GM18526 (cell line): Measurements from ENCODE around the gene CEP44.

Experiments used
- POLR2A ChIP-seq: IDR thresholded peaks from 3 replicates; pipeline ENCODE4 v1.6.1; 2011; ENCODE audit not compliant: insufficient read length; ENCODE audit errors: extremely low read depth

CEP44 gene

DNA sequence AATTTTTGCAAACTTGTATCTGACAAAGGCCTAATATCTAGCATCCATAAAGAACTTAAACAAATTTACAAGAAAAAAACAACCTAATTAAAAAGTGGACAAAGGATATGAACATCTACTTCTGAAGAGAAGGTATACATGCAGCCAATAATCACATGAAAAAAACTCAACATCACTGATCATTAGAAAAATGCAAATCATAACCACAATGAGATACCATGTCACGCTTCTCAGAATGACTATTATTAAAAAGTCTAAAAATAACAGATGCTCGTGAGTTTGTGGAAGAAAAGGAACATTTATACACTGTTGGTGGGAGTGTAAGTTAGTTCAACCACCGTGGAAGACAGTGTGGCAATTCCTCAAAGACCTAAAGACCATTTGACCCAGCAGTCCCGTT, 24.0 kb downstream of the CEP44 start:
- TF ChIP-seq POLR2A: no peak

DNA sequence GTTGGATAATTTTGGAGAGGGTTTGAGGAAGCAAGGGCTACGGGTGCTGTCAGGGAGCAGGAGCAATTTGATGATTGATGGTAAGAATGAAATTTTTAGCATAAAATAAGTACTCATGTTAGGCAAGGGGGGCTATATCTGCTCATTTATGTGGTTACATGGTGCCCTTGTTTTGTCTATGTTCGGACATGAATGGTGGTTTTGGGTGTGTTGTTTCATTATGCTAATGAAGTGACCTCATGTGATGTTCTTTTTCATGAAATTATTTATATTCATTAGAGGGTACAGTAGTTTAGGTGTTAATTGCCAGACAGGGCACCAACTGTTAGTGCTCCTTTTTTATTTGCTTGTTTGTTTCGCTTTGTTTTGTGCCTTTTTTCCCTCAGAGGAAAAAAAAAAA, 29.3 kb downstream of the CEP44 start:
- no peak for TF ChIP-seq POLR2A

DNA sequence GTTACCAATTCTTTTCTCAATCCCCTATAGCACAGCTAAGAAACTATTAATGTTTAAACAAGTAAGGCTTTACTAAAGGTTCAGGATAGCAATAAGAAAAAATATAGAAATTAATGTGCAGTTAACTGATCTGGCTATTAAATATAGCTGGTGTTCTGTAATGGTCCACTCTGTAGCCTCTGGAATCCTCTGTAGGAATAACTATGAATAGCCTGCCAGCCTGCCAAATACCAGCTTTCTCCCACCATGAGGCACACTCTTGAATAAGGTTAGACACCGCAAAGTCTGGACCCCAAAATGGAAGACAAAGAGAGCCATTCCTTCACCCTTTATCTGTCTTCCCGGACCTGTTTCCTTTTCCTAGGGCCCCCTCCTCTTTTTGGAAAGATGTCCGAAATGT, 30.6 kb downstream of the CEP44 start:
- TF ChIP-seq POLR2A: no peak

DNA sequence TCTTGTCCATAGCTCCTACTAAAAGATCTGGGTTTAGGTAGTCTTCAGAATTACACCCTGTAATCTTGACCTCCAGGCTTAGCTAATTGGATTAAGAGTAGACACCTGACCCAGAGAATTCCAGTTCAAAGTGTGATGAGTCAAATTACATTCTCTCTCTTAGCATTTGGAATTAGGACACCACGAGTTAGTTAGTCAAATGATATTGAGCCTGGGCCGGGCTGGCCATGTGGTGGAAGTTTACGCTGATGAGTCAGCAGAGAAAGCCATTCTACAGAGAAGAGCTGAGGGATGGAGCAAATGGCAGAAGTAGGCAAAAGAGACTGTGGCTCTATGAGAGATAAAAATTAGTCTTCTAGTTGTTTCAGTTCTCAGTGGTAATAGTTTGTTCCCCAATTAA, 31.1 kb downstream of the CEP44 start:
- TF ChIP-seq POLR2A: no peak

DNA sequence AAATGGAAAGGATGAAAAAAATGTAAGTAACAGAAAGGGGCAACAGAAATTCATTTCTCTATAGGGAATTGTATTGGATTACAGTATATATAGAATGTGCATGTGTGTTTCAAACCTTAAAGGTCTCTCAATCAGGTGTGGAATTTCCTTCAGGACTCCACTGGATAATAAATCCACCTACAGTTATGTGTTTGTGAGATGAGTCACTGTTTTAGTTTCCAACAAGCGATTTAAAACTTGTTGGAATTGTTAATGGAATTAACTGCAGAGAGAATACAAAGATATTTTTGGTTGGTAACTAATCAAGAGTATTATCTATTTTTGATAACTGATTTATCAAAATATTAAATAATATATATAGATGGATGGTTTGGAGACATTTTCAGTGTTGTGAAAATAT, 32.8 kb downstream of the CEP44 start:
- no peak for TF ChIP-seq POLR2A

DNA sequence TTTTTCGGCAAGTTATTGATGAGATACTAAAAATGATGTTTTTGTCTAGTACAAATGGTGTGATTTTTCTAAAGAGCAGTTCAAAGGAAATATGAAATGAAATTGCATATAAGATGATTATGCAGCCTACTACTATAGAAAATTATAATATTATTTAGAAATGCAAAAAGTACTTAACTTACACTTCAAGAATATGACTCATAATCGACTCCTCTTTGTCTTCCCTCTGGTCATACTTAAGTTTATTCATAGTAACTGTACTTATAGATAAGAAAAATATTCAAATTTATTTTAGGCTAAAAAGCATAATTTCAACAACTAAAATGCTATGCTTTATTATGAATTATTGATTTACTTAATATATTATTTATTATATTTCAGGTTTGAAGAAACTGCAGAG, 33.2 kb downstream of the CEP44 start:
- TF ChIP-seq POLR2A: no peak

DNA sequence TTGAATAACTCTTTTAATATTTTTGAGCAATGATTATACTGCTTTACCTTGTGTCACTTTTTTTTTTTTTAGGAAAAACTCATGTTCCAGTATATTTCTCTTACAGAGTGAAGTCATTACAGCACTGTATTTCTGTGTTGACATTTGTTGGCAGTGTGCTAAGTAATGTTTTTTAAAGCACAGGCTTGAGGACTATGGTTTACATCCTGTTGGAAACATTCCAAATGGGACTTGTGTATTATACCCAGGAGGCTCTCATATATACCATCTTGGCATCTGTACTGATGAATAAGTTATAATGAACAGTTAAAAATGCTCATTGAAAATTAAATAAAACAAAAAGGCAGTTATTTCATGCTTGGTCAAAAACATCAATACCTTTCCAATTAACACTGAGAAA, 33.8 kb downstream of the CEP44 start:
- TF ChIP-seq POLR2A: no peak

DNA sequence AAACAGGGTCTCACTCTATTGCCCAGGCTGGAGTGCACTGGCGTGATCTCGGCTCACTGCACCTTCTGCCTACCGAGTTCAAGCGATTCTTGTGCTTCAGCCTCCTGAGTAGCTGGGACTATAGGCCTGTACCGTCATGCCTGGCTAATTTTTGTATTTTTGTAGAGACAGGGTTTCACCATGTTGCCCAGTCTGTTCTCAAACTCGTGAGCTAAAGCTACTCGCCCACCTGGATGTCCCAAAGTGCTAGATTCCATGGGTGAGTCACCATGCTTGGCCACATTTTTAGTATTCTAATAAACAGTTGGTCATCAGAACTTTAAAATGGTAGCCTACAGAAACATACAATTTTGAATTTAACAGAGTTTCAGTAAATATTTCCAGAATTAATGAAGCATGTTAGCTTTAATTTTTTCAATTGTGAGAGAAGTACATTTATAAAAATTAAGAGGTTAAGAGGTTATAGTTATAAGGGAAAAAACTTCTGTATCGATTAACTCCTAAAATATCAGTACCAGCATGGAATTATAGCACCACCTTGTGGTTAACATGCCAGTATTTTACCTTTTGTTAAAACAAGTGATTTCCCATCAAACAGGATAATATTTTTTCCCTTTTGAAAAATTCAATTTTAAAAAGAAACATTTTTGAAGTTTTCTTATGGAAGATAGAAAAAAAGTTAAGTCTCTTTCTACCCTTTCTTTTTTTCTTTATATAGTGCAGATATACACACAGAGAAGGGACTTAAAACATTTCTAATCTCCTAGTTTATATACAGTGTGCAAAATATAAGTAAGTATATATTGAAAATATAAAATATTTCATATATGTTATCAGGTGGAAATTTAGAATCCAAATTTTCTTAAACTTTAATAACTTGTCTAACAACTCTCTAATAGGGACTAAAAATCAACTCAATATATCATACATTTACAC, 35.4 kb downstream of the CEP44 start:
- no peak for TF ChIP-seq POLR2A

DNA sequence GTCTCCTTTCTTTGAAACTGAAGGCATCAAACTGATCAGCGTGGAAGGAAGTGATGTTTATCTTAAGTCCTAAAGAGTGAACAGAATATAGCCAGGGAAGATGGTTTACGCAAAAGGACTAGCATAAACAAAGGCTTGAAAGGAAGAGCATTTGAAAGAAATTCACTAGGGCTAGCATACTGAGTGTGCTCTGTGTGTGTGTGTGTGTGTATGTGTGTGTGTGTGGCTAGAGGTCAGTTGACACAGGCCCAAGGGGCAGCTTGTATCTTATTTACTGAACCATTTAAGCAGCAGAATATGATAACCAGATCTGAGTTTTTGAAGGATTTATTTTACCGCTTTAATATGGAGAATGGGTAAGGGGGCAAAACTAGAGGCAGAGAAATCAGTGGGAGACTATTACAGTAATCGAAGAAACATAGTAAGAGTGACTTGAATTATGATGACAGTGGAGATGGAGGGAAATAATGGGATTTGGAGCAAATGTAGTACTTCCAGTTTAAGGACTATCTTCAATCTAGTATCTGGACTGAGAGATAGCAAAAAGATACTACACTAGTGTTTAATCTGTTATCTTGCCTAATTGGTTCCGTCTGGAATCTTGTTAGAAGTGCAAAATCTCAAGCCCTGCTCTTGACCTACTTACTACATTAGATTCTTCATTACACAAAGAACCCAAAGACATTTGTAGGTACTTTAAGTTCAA, 36.9 kb downstream of the CEP44 start:
- TF ChIP-seq POLR2A: no peak

DNA sequence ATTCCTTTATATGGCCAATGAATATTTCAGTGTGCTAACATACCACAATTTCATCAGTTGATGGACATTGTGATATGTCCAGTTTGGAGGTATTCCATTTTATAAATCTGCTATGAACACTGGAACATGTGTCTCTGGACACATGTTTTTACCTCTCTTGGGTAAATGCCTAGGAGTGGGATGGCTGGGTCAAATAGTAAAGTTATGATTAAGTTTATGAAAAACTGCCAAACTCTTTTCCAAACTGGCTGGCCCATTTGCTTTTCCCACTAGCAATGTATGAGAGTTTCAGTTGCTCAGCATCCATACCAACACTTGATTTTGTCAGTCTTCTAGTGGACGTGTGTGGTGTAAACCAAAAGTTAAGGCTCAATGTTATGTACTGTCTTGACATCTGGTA, 40.5 kb downstream of the CEP44 start:
- TF ChIP-seq POLR2A: no peak

DNA sequence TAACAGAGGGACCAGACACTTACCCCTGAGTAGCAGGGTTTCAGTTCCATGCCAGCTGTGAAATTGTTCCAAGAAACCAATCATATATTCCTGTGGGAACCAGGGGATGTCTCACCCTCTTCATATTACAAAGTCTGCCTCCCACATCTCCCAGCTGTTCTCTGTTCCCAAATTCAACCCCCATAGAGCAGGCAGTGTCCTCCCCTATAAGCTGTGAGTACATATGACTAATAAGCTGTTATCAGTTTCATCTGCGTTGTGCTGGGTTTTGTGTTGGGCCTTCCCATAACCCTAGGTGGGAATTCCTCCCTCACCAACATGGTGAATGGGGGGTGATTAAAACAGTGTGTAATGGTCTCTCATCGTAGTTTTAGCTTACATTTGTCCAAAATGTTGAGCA, 41.0 kb downstream of the CEP44 start:
- TF ChIP-seq POLR2A: no peak

DNA sequence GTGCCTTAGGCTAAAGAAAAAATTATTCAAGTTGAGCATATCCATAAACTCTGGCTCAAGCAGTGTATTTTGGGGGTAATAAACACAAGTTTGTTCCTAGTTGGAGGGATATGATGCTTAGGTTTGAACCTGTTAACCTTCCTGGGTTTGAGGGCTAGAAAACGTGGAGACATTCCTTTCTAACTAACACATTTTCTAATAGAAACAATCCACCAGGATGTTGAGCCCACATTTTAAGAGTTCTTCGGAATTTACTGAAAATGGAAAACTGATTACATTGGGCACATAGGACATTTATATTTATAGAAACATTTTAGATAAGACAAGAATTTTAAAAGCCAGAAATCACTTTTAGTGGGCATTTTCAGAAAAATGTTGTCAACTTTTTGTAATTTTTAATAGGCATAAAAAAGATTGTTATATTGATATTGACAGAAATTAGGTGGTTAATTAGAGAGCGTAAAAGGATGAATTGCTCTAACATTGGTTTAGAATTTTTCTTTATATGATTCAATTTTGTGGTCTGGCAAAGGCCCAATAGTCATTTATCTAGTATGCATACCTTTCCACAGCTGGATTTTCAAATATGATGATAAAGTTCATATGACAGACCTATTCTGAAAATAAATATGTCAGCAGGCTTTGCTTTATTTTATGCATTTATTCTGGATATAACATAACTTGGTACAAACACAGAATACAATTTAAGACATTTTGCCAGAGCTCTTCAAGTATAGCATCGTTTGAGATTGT, 49.2 kb downstream of the CEP44 start:
- no peak for TF ChIP-seq POLR2A

DNA sequence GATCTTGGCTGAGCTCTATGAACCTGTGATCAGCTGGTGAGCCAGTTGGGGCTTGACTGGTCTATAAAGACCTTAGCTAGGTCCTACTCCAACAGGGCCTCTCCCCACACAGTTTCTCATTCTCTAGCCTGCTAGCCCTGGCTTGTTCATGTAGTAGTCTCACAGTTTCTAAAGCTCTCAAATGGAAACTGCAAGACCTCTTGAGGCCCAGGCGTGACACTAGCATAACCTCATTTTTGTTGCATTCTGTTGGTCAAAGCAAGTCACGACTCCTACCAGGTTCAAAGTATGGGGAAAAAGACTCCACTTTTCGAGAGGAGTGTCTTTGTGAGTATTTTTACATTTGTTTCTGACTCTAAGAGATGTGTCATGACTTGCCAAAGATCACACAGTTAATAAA, 50.9 kb downstream of the CEP44 start:
- TF ChIP-seq POLR2A: no peak

DNA sequence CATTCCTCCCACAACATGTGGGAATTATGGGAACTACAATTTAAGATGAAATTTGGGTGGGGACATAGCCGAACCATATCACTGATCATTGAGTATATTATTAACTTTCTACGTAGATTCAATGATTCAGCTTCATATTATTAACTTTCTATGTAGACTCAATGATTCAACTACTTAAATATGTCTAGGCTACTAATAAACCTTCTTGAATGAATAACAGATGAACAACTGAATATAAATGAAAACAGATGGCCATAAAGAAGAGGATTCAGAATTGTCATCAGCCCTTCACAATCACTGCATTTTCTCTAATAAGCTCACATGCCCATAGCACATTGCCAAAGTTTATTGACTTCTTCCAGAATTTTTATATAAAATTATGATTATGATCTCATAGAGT, 57.0 kb downstream of the CEP44 start:
- no peak for TF ChIP-seq POLR2A

DNA sequence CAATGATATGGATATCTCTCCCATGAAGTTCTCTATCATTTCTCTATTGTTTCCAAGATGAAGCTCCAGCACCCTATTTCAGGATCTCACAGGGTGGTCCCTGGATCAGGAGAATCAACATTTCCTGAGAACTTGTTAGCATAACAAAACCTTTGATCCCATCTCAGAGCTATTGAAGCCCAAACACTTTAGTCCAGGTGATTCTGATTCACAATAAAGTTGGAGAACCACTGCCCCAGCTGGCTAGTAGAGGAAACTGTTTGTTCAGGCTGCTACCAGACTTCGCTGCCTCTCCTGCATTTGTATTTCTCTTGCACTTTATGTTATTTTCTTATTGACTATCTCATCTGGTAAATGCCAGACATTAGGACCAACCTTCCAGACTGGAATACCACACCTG, 65.4 kb downstream of the CEP44 start:
- TF ChIP-seq POLR2A: no peak
